Measurements from ENCODE around the gene CNTNAP2. TPM values are rescaled to one million over a fixed set of nuclear protein-coding genes. Genes with fewer than 3 reads are reported as not detected.

CNTNAP2 gene
- total and polyA plus RNA-seq, 2 of the 8 experiments (the other 6 are each of a cell fraction or from before 2014, with no cell fraction given) = 27.9 to 71.0 TPM

- H4K91ac ChIP-seq (replicated peaks; ENCODE audit: insufficient read length, low read length) = no peak overlapping the region
- H3K9me3 ChIP-seq (ENCODE audit: insufficient read depth in 2 of 2, low read depth in 1 of 2, low read length in 1 of 2) = no peaks in the 10 kb centered on the region
- no peak overlapping the region for H2BK20ac ChIP-seq (ENCODE audit: low read length)
- no peak overlapping the region for H3K14ac ChIP-seq (ENCODE audit: insufficient read length)
- H2BK15ac ChIP-seq (ENCODE audit: low read length) = no peak overlapping the region
- no peaks in the 10 kb centered on the region for H4K20me1 ChIP-seq (replicated peaks in 1 of 2; ENCODE audit: control insufficient read depth in 1 of 2, insufficient read depth in 2 of 2, low read length in 2 of 2)
- POLR2A ChIA-PET (ENCODE audit: partially characterized antibody) = no interaction called here
- no peak overlapping the region for H3K23ac ChIP-seq (ENCODE audit: insufficient read length)
- H3K9ac ChIP-seq (replicated peaks in 1 of 4; ENCODE audit: extremely low read depth in 1 of 4, low read depth in 3 of 4, low read length in 3 of 4) = no peak overlapping the region
- H3K23me2 ChIP-seq (ENCODE audit: low read depth, low read length) = no peaks in the 10 kb centered on the region
- no peak overlapping the region for H3K4ac ChIP-seq (replicated peaks; ENCODE audit: insufficient read length, low read depth, low read length)
- no peaks in the 10 kb centered on the region for H3K27me3 ChIP-seq (replicated peaks in 1 of 4; ENCODE audit: control insufficient read depth in 3 of 4, extremely low read depth in 1 of 4, insufficient read depth in 3 of 4, low read length in 3 of 4)
- no peak overlapping the region for H3K18ac ChIP-seq (ENCODE audit: extremely low read depth, low read length)
- no peak overlapping the region for H2BK5ac ChIP-seq (ENCODE audit: low read depth, low read length)
- FAIRE-seq (no peak), DNase-seq (ENCODE audit: low read depth in 1 of 2, low spot score in 2 of 2) (no peak)
- H4K5ac ChIP-seq (ENCODE audit: insufficient read length, low read depth, low read length) = no peak overlapping the region
- no peaks in the 10 kb centered on the region for H3K36me3 ChIP-seq (ENCODE audit: control insufficient read depth in 2 of 4, insufficient read depth in 4 of 4, low read length in 3 of 4)
- H3K27ac ChIP-seq (ENCODE audit: low read depth, low read length) = no peak overlapping the region
- no peaks in the 10 kb centered on the region for H3K4me1 ChIP-seq (replicated peaks in 1 of 4; ENCODE audit: control insufficient read depth in 3 of 4, insufficient read depth in 4 of 4, low read length in 3 of 4)
- no peak overlapping the region for H4K8ac ChIP-seq (ENCODE audit: extremely low read depth, insufficient read depth, low read length)
- H3K4me3 ChIP-seq (ENCODE audit: extremely low read depth in 1 of 4, insufficient read depth in 2 of 4, low read depth in 3 of 4, low read length in 4 of 4) = no peak overlapping the region
- 93% methylated on average over 1 of the region's 1 CpG; no CpG with 5 or more reads in 1 of the 2 experiments for WGBS, 2 experiments (ENCODE audit: extremely low coverage in 1 of 2, insufficient coverage in 1 of 2, insufficient read length in 1 of 2, insufficient replicate concordance in 2 of 2, low coverage in 1 of 2, low lambda C conversion rate in 2 of 2, missing lambda C conversion rate in 1 of 2)
- no peak overlapping the region for H2AK5ac ChIP-seq (ENCODE audit: low read depth, low read length)
- H3K79me1 ChIP-seq (ENCODE audit: low read depth, low read length) = no peaks in the 10 kb centered on the region
- H3K79me2 ChIP-seq (ENCODE audit: control insufficient read depth in 1 of 2, insufficient read depth in 2 of 2, low read length in 2 of 2) = no peaks in the 10 kb centered on the region
- H3K56ac ChIP-seq (replicated peaks; ENCODE audit: insufficient read length, low read depth, low read length) = no peak overlapping the region
- 0 out of 4 replicates have a peak overlapping the region, but pooled peaks of 1 of the 2 experiments have one; percentile 12 for H3K4me2 ChIP-seq (ENCODE audit: insufficient read depth in 1 of 2, low read depth in 2 of 2, low read length in 2 of 2)
- CTCF ChIA-PET (ENCODE audit: partially characterized antibody) = no interaction called here
- no peak overlapping the region for H2BK12ac ChIP-seq (ENCODE audit: low read depth, low read length)
- H2BK120ac ChIP-seq (replicated peaks; ENCODE audit: low read depth, low read length) = no peak overlapping the region
- no peak overlapping the region for H2AFZ ChIP-seq (ENCODE audit: low read length)
- TF ChIP-seq TBP (IDR thresholded peaks at IDR 0.05; ENCODE audit: low read depth, low read length) (no peak), TCF12 (IDR thresholded peaks at IDR 0.05; ENCODE audit: low read depth, low read length) (peak; percentile 82; the same call in 1 of the 2 replicates), SP1 (IDR thresholded peaks at IDR 0.05; ENCODE audit: low read depth, low read length) (no peak), TEAD4 (IDR thresholded peaks at IDR 0.05; ENCODE audit: low read depth, low read length) (peak; percentile 48; the same call in 1 of the 2 replicates)
Observed at GRCh38 chr7:147207988-147208387, 1091.4 kb downstream of the CNTNAP2 start.
